Activated CD8-positive, alpha-beta memory T cell treated with anti-CD3 and anti-CD28 coated beads for 4 hours (primary cell): ENCODE measurements around the gene AQR.
"Not testable (repeated sequence)": the region's sequence is repeated elsewhere in the genome, so short reads cannot be mapped to it uniquely, and the experiment has no call there.

Source experiments
- DNase-seq, 2 donors: peaks; one replicate each; pipeline ENCODE4 v3.0.0-alpha.2; 2020; ENCODE audit warnings: low read depth in 2 of 2

Gene AQR

DNA sequence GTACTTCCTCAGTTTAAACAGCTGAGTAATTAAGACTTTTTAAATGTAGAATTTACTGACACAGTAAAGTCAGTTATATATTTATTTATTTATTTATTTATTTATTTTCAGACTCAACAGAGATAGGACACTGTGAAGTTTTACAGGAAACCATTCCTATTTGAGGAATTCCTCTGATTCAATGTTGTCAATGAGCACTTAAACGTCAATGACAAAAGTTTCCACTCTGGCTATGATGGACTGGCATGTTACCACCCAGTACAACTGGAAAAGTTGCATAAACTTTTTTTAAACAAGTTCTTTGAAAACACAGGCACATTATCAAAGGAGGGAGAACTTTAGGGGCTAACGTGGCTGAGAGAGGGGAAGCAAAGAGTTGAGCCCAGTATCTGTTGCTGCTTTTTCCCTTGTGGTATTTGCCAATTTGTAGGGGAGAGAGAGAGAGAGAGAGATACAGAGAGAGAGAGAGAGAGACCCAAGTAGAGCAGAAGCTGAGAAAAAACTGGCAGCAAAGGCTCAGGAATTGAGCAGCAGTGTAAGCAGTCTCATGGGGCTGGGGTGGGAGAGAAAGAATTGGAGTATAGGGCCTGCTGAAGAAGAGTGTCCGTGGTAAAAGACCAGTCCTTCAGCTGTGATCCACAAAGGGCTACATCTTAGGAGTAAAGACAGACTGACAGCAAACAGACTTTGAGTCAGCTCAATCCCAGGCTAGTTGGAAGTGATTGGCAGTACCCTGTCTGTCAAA lies 155.9 kb downstream of the AQR start:
- DNase-seq = no peak

DNA sequence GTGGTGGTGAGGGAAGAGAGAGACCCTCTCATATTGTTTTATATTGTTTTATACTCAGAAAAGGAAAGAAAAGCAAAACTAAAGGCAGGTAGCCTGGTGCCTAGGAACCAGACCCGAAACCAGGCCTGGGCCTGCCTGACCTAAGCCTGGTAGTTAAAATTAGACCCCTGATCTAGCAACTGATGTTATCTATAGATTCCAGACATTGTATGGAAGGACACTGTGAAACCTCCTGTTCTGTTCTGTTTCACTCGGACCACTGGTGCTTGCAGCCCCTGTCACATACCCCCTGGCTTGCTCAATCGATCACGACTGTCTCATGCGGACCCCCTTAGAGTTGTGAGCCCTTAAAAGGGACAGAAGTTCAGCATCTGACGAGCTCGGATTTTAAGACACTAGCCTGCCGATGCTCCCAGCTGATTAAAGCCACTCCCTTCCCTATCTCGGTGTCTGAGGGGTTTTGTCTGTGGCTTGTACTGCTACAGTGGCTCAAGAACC lies 156.6 kb downstream of the AQR start:
- DNase-seq = not testable (repeated sequence)

DNA sequence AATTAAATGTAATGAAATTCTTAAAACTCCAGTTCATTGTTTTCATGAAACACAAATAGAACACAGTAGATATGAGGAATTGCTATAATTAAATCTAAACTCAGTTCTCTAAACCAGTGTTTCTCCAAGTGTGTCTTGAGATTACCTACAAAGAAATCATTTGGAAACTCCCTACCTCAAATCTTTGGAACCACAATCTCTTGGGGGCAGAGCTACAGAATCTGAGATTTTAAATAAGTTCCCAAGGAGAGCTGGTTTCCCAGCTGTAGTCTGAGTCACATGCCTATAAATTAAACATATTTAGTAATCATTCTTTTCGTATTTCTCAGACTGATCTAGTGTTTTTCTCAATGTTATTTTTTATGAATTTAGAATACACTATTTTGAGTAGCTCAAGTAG lies 157.2 kb downstream of the AQR start:
- DNase-seq = no peak

DNA sequence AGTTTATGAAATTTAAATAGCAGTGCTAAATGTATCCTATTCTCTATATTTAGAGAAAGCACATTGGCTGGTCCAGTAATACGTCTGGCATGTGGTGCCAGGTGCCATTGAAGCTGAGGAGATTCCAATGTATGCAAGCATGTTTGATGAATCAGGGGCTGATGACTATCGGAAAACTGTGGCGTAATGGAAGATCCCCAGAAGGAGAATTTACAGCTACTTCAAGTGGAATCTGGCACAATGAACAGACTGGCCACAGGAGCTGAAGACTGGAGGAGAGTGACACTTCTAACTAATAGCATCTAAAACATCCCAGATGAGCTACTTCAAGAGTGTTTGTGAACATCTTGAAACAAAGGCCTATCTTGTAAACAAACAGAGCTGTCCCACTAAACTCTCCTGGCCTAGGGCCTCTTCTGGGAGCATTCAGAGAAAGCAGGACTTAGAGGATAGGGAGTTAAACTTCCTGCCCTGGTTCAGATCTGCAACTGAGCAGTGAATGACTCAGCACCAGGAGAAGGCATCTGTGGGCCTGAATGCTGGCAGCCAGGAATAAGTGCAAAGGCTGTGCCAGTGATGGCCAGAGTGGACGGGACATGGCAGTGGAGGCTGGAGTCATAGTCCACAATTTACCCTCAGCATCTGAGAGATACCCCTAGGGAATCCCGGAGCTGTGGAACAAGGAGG lies 159.0 kb downstream of the AQR start:
- DNase-seq = no peak

DNA sequence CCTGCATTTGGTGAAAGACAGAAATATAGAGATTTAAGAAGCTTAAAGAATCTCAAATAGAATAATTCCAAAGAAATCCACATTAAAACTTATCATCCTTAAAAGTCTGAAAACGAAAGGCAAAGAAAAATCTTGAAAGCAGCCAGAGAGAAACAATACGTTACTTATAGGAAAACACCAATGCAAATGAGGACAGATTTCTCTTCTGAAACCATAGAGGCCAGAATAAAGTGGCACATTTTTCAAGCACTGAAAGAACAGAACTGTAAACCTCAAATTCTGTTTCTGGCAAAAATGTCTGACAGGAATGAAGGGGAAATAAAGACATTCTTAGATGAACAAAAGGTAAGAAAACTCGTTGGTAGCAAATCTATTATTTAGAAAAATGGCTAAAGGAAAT lies 160.4 kb downstream of the AQR start:
- DNase-seq = no peak

DNA sequence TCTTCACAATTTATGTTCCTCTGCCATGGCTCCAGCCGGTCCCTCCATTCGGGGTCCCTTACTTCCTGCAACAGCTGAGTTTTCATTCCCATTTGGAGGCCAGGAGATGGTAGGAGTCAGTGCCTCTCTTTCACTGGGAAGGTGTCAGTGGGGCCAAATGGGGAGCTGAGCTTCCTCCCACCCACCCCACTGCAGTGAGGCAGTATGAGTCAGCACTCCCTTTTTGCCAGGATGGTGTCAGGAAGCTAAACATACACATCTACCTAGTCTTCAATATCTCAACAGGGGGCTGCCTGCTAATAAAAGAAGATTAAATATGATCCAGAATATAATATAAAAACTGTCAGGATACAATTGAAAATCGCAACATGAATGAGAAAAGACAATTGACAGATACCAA lies 161.5 kb downstream of the AQR start:
- no peak for DNase-seq

DNA sequence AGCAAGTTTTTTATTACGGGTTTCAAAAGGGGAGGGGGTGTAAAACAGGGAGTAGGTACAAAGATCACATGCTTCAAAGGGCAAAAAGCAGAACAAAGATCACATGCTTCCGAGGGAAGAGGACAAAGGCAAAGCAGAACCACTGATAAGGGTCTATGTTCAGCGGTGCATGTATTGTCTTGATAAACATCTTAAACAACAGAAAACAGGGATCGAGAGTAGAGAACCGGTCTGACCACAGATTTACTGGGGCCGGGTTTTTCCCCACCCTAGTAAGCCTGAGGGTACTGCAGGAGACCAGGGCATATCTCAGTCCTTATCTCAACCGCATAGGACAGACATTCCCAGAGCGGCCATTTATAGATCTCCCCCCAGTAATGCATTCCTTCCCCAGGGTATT lies 162.3 kb downstream of the AQR start:
- not testable (repeated sequence) for DNase-seq

DNA sequence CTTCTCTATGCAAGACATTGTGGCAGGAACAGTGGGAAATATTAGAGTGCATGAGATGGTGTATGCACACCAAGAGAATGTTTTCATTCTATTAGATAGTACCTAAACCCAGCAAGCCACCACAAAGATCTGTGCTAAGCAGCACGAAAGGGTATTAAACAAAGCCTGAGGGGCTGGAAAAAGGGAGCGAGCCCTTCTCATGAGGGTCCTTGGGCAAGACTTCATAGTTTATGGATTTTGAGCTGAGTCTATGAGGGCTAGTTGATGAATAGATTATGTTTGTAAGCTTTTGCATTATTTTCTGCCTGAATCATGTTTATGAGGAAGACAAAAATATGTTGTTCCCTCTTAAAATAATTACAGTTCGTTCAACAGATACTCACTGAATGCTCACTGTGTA lies 164.8 kb downstream of the AQR start:
- no peak for DNase-seq

DNA sequence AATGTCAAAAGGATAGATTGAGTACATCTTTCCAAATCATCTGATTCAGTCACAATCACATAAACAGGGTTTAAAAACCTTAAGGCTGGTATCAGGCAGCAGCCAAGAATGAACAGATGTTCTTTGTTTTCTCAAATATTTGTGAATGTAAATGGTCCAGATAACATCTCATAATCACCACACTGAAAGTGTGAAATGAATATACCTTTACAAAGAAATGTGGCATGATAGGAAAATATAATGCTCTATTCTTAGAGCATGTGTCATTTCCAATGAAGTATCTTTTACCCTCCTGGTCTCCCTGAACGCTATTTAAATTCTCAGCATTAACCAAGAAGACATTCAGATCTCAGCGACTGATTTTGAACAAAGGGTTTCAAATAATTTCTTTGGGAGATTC lies 165.4 kb downstream of the AQR start:
- DNase-seq = no peak

DNA sequence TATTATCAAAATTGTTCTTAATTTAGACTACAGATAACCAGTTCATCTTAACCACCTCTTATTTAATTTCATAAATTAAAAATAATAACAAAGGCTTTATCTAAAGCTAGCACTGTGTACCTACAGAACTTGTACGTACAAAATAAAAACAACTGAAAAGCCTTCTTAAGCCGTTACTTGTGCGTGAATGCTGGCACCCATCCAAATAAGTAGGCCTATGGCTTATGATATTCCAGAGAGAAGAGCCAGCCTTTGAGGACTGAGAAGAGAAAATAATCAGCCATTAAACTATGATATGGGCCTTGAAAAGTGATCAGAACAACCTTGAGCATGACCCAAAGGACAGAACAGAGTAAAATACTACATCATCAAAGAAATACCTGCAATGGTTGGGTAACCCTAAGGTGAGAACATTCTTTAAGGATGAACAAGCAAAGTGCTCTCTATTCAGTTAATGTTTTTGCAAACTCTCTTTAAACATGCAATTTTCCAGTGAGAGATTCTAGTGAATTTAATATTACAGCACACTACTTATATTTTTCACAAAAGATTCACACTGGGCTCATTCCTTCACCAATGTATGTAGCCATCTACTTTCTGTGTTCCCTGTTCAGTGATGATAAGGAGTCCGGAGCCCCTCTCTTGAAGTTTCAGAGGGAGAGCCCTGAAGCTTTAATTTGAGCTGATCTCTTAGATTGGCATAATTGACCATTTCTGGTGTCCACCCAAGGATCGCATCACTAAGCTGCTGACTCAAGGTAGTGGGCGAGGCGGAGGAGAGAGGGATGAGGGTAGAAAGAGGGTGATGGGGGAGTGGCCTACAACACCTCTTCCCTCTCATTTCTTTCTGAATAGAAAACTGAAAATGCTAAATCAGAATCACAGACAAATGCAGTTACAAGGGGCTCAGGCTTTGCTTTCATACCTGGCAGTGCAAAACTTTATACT lies 166.5 kb downstream of the AQR start:
- DNase-seq = no peak

DNA sequence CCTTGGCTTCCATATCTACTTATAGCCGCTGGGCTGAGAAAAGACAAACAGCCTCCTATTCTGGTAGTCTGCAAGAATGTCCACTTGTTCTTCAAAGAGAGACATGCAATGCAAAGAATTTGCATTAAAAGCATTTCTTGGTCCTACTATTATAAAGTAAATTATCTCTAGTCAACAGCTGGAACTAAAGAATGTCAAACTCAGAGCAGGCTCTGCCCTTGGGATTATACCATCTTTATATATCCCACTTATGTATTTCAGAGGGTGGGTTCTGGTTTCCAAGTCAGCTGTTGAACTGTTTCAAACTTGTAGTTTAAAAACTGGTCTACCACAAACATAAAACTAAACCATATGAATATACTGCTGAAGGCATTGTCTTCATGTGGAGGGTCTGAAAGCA lies 167.2 kb downstream of the AQR start:
- DNase-seq = no peak
